GM18508 (cell line): ENCODE measurements around the gene PRND.

Experiments used
- ATAC-seq: cut with Tn5 transposase; IDR thresholded peaks from one replicate; pipeline ENCODE4 v1.9.1; 2021; ENCODE audit warnings: moderate number of reproducible peaks; ENCODE audit not compliant: insufficient read depth, unreplicated experiment

The PRND gene, protein sequence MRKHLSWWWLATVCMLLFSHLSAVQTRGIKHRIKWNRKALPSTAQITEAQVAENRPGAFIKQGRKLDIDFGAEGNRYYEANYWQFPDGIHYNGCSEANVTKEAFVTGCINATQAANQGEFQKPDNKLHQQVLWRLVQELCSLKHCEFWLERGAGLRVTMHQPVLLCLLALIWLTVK

GRCh38 chr20:4721719-4722118, at the start of gene PRND:
PRND (plus strand) TSS chr20:4721909; CDS start chr20:4724552, 2,643 bp downstream.
- no peak for ATAC-seq

DNA sequence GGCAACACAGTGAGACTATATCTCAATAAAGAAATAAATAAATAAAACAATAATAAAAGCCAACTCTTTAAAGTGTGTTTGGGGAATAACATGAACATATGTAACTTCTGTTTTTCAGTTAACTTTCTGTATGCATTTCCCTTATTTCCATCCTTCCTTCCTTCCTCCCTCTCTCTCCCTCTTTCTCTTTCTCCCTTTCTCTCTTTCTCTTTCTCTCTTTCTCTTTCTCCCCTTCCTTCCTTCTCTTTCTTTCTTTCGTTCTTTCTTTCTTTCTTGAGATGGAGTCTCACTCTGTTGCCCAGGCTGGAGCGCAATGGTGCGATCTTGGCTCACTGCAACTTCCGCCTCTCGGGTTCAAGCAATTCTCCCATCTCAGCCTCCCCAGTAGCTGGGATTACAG, 48.8 kb upstream of the PRND start:
- no peak for ATAC-seq

GRCh38 chr20:4673371-4674001, 48.2 kb upstream of the PRND start:
- no peak for ATAC-seq

GRCh38 chr20:4674672-4675071, 47.0 kb upstream of the PRND start:
- ATAC-seq: no peak

- ATAC-seq: no peak
Measured at GRCh38 chr20:4677846-4678245, 43.9 kb upstream of the PRND start.

DNA sequence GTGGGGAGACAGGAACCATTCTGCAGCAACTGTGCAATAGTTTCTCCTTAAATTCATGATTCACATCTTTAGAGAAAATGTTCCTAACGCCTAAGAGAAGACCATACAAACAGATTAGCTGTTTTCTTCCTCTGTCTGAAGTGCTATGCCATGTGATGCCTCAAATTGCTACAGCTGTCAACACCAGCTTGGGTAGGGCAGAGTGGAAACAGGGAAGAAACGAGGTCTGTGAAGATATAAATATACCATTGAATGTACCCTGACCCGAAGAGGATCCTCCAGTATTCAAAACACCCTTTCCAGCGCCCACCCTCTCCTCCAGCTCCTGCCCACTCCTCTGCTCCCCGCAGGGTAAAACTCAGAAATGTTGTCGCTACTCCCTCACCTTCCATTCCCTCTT, 40.3 kb upstream of the PRND start:
- no peak for ATAC-seq

DNA sequence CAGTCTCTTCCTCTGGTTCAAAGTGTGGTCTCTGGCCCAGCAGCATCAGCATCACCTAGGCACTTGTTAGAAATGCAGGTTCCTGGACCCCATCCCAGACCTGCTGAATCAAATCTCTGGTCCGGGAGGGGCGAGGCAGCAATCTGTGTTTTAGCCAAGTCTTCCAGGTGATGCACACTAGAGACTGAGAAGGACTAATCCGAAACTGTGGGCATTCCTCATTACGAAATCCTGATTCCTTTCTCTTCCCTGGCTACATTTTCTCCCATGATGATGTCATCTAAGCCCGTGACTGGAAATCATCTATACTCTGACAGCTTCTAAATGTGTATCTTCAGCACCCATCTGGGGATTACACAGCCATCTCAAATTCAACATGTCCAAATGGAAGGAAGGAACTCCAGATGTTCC, 39.7 kb upstream of the PRND start:
- ATAC-seq: no peak

- ATAC-seq: no peak
Measured at GRCh38 chr20:4682682-4683081, 39.0 kb upstream of the PRND start.

- no peak for ATAC-seq
Measured at GRCh38 chr20:4683261-4683660, 38.4 kb upstream of the PRND start.

DNA sequence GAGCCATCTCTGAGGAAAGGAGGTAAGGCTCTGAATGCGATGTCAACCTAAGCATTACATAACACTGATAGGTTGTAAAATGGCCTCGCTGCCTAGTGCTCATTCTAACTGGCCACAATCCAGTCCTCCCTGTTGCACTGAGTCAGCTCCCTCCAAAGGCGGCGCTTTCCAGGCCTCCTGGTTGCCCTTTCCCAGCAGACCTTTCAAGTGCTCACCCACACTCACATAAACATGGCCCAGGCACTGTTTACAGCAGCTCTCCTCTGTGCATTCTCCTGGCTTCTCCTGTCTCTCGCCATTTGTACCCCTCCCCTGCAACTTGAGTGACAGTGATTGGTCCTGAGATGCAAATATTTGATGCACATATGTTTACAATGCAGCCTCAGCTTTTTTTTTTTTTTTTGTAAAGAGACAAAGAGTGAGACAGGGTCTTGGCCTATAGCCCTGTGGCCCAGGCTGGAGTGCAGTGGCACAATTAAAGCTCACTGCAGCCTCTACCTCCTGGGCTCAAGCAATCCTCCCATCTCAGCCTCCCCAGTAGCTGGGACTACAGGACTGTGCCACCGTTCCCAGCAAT, 36.8 kb upstream of the PRND start:
- ATAC-seq: no peak

DNA sequence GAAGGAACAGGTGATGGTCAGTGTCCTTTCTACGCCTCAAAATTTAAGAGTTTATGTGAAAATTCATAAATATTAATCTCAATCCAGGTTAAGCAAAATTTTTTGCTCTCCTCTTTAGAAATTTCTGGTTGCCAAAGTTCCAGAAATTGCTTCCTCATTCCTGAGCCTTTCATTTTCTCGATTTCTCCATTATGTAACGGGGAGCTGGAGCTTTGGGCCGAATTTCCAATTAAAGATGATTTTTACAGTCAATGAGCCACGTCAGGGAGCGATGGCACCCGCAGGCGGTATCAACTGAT, 35.8 kb upstream of the PRND start:
- no peak for ATAC-seq

- ATAC-seq: no peak
Measured at GRCh38 chr20:4688305-4688704, 33.4 kb upstream of the PRND start.

DNA sequence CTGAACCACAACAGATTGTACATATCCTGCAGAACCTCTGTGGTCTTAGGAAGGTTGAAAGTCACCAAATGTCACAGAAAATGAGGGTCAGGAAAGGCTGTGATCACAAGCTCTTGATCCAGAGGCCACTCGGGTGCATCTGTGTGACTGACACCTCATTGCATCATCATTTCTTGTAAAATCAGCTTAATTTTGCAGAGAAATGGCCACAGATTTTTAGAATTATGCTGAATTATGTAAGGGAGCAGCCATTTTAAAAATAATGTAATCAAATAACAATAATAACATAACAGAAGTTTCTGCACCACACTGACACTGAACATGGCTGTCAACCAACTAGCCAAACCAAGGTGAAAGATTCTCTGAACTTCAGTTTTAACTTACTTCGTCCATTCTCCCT, 32.5 kb upstream of the PRND start:
- no peak for ATAC-seq

DNA sequence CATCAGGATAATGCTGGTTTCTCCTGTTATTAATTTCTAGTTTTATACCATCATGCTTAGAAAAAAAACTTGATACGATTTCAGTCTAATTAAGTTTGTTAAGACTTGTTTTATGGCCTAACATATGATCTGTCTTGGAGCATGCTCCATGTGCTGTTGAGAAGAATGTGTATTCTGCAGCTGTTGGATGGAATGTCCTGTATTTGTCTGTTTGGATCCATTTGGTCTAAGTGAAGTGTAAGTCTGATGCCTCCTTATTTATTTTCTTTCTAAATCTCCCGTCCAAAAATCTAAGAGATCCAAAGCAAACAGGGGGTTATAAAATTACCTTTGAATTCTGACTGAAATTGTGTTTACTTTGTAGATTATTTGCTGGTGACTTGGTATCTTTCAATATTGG, 30.0 kb upstream of the PRND start:
- ATAC-seq: no peak

DNA sequence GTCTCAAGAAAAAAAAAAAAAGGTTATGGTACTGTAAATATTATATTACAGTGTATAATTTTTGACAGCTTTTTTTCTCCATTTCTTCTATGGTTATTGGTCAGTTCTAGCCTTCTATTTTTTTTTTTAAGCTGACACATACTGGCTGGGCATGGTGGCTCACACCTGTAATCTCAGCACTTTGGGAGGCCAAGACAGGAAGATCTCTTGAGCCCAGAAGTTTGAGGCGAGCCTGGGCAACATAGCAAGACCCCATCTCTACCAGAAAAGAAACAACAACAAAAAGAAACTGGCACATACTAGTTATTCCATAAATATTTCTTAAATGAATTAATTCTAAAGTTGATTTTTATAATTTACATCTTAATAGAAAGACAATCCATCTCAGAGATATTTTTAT, 27.6 kb upstream of the PRND start:
- no peak for ATAC-seq

GRCh38 chr20:4697189-4697830, 24.4 kb upstream of the PRND start:
- no peak for ATAC-seq

DNA sequence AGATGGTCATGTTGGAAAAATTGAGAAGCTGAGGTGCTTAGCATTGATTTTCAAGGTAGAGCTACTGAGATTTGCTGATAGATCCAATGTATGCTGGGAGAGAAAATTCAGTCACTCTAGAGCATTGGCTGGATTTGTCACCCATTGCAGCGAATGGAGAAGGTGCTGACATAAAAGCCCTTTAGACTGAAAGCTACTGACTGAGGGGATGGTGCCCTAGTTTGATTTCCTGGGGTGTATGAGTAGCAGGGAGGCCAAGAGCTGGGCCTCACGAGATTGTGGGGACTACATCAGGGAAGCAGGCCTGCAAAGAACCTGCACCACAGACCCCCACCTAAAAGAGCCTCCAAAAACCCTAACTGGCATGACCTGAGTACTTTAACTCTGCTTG, 23.9 kb upstream of the PRND start:
- ATAC-seq: no peak

GRCh38 chr20:4699216-4699615, 22.5 kb upstream of the PRND start:
- no peak for ATAC-seq

DNA sequence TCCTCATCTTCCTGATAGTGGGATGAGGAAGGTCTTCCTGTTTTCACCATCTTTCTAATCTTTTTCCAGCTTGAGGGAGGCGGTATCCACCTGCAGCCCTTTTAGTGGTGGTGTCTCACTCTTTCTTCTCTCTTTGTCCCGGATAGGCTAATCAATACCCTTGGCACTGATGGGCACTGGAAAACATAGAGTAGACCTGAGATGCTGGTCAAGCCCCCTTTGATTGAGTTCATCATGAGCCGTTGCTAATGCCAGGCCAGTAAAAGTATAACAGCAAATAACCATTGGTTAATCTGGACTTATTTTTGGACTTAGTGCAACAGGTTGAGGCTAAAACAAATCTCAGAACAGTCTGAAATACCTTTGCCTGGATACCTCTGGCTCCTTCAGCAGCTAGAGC, 21.8 kb upstream of the PRND start:
- no peak for ATAC-seq

- no peak for ATAC-seq
Measured at GRCh38 chr20:4702562-4703280, 19.0 kb upstream of the PRND start.

DNA sequence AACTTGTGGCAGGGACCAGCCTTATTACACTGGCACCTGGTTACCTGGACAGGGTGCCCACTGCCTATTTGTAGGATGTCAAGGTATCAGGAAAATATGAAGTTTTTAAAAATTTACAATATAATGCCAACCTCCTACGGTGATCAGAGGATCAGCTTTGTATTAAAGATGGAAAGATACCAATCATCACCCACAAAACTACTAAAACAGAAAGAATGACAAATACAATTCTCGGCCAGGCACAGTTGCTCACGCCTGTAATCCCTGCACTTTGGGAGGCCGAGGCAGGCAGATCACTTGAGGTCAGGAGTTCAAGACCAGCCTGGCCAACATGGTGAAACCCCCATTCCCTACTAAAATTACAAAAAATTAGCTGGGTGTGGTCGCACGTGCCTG, 18.4 kb upstream of the PRND start:
- no peak for ATAC-seq
